KMS-11 (cell line): Measurements from ENCODE around the gene CATSPER1.

Experiments used
- H2AFZ ChIP-seq: fragments of 200-600 bp; sonication (generic); 2 replicates; pipeline ENCODE4 v1.6.1; 2016; ENCODE audit warnings: antibody characterized with exemption, mixed run types, low read depth
- H3K27ac ChIP-seq: fragments of 200-600 bp; sonication (generic); 2 replicates; pipeline ENCODE4 v1.6.1; 2016; ENCODE audit warnings: mild to moderate bottlenecking, mixed run types
- H3K27me3 ChIP-seq: fragments of 200-600 bp; sonication (generic); 2 replicates; pipeline ENCODE4 v1.6.1; 2017; ENCODE audit warnings: mild to moderate bottlenecking, low read depth, mixed run types, moderate library complexity; ENCODE audit not compliant: insufficient read depth
- H3K36me3 ChIP-seq: fragments of 200-600 bp; sonication (generic); 2 replicates; pipeline ENCODE4 v1.6.1; 2017; ENCODE audit warnings: mild to moderate bottlenecking, mixed run types; ENCODE audit not compliant: insufficient read depth
- H3K4me1 ChIP-seq: fragments of 200-600 bp; sonication (generic); 2 replicates; pipeline ENCODE4 v1.6.1; 2016; ENCODE audit warnings: mild to moderate bottlenecking, low read depth, mixed run types; ENCODE audit not compliant: poor library complexity, severe bottlenecking
- H3K4me2 ChIP-seq: fragments of 200-600 bp; sonication (generic); 2 replicates; pipeline ENCODE4 v1.7.0; 2016; ENCODE audit warnings: mild to moderate bottlenecking, mixed run types
- H3K4me3 ChIP-seq: fragments of 200-600 bp; sonication (generic); IDR thresholded peaks from 2 replicates; pipeline ENCODE4 v1.6.1; 2017; ENCODE audit warnings: low read depth, low read length, mixed read lengths; ENCODE audit not compliant: insufficient read depth
- H3K79me2 ChIP-seq: fragments of 200-600 bp; sonication (generic); 2 replicates; pipeline ENCODE4 v1.6.1; 2016; ENCODE audit warnings: low read depth, mixed run types; ENCODE audit not compliant: insufficient read depth
- H3K9ac ChIP-seq: fragments of 200-600 bp; sonication (generic); 2 replicates; pipeline ENCODE4 v1.6.1; 2016; ENCODE audit warnings: mild to moderate bottlenecking, mixed run types
- H4K20me1 ChIP-seq: fragments of 200-600 bp; sonication (generic); 2 replicates; pipeline ENCODE4 v1.6.1; 2016; ENCODE audit warnings: mild to moderate bottlenecking, mixed run types; ENCODE audit not compliant: insufficient read depth
- CTCF ChIP-seq: fragments of 200-600 bp; sonication (generic); conservative IDR thresholded peaks from 2 replicates; pipeline ENCODE4 v1.6.1; 2017; ENCODE audit warnings: low read depth, mild to moderate bottlenecking, antibody characterized with exemption, low read length, moderate library complexity, mixed read lengths

CATSPER1 gene

GRCh38 chr11:65977621-65978390 lies 48.5 kb downstream of the CATSPER1 start:
- Histone ChIP-seq H3K9ac (no peak overlapping the region), H3K36me3 (no peaks in the 10 kb centered on the region)
- no peak for TF ChIP-seq CTCF

DNA sequence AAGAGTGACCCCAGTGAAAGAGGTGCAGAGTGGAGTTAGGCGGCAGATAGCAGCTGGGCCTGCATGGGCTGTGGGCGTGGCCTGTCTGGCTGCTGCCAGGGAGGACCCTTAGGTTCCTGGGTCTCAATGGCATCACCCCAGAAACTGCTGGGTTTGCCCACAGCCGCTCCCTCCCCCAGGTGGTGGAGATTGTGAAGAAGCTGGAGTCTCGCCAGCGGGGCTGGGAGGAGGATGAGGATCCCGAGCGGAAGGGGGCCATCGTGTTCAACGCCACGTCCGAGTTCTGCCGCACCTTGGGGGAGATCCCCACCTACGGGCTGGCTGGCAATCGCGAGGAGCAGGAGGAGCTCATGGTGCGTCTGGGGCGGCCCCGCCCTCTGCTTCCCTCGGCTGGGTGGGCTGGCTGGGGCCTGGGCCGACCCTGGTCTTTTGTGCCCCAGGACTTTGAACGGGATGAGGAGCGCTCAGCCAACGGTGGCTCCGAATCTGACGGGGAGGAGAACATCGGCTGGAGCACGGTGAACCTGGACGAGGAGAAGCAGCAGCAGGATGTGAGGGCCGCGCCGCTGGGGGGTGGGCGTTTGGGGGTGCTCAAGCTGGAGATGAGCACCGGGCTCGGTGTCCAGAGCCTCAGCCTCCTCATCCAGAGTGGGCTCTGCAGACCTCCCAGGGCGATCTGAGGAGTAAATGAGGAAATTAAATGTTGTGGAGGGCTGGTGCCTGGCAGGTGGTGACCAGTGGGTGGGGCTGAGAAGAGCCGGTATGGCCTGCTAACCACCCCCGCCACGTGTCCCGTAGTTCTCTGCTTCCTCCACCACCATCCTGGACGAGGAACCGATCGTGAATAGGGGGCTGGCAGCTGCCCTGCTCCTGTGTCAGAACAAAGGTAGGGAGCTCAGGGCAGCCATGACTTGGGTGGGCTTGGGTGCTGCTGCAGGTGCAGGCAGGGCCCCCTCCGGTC lies 49.8 kb downstream of the CATSPER1 start:
- Histone ChIP-seq H3K4me2 (no peak overlapping the region), H3K79me2 (no peaks in the 10 kb centered on the region), H2AFZ (no peak overlapping the region), H3K36me3 (no peaks in the 10 kb centered on the region), H3K4me3 (no peak overlapping the region), H3K9ac (no peak overlapping the region), H3K27me3 (no peaks in the 10 kb centered on the region), H3K4me1 (no peaks in the 10 kb centered on the region), H4K20me1 (no peaks in the 10 kb centered on the region), H3K27ac (no peak overlapping the region)
- no peak for TF ChIP-seq CTCF

More at GRCh38 chr11:65977621-65978390, 48.5 kb downstream of the CATSPER1 start:
- Histone ChIP-seq H3K27me3 (no peaks in the 10 kb centered on the region), H3K4me2 (no peak overlapping the region), H3K27ac (no peak overlapping the region), H3K4me1 (no peaks in the 10 kb centered on the region), H2AFZ (no peak overlapping the region), H4K20me1 (no peaks in the 10 kb centered on the region), H3K79me2 (no peaks in the 10 kb centered on the region), H3K4me3 (no peak overlapping the region)

DNA sequence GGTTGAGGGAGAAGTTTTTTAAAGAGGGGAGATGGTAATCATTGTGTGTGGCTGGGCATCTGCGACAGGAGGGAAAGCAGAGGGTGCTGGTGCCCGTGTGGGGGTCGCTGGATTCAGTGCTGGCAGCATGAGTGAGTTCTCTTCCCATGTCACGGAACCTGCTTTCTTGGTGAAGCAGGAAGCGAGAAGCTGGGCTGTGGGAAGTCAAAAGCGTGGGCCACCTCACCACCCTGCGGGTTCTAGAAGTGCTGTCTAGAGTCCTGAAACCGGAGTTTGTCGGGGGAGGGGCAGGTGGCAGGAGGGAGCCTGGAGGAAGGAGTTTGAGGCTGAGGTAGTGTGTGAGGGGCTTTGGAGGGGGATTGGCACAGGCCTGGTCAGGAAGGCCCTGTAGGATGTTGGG lies 50.5 kb downstream of the CATSPER1 start:
- Histone ChIP-seq H2AFZ (no peak overlapping the region), H3K4me1 (no peaks in the 10 kb centered on the region), H3K9ac (no peak overlapping the region), H3K36me3 (no peaks in the 10 kb centered on the region), H3K27me3 (no peaks in the 10 kb centered on the region), H3K79me2 (no peaks in the 10 kb centered on the region), H3K4me2 (no peak overlapping the region), H3K27ac (no peak overlapping the region), H4K20me1 (no peaks in the 10 kb centered on the region), H3K4me3 (no peak overlapping the region)
- no peak for TF ChIP-seq CTCF

DNA sequence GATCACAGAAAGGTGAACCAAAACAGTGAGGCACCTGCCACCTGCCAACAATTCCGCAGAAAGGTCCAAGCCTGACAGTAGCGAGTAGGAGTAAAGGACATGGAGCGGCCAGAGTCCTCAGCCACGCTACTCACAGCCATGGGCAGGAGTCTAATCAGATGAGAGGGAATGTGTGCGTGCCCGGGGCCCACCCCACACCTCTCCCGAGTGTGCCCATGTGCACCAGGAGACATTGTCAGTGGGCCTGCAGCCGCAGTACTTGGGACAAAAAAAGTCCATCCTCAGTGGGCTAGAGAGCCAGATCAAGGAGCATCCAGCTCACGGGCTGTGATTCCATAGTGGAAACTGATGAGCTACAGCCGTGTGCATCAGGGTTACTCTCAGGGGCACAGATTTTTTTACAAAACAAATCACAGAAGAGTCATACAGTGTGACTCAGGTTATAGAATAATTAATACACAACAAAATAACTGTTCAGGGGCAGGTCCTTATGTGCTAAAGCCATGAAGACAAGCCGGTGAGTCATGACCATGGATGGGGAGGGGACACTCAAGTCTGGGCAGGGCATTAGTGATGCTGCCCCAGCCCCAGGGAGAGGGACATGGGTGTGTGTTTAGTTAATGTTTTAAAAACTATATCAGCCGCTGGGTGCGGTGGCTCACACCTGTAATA lies 52.7 kb downstream of the CATSPER1 start:
- Histone ChIP-seq H4K20me1 (no peaks in the 10 kb centered on the region), H3K27ac (no peak overlapping the region), H3K27me3 (no peaks in the 10 kb centered on the region), H3K4me2 (no peak overlapping the region), H3K79me2 (no peaks in the 10 kb centered on the region), H2AFZ (no peak overlapping the region), H3K4me3 (no peak overlapping the region), H3K9ac (no peak overlapping the region), H3K36me3 (no peaks in the 10 kb centered on the region), H3K4me1 (no peaks in the 10 kb centered on the region)
- TF ChIP-seq CTCF = no peak
